Cardiac fibroblast (primary cell): ENCODE results near the gene RASL10B.

Experiments
- DNase-seq, 2 donors: peaks; one replicate each; pipeline versions ENCODE4 v3.0.0 to v3.0.0-alpha.2; 2010; ENCODE audit warnings: low read depth in 2 of 2
- H3K4me3 ChIP-seq, 2 donors: replicated peaks in 1 of 2; 1 replicate in 1 of 2; 2 replicates in 1 of 2; pipeline ENCODE4 v1.5.1; 2011; ENCODE audit warnings: low read depth in 2 of 2, low read length in 2 of 2, mild to moderate bottlenecking in 2 of 2, moderate library complexity in 1 of 2
- TF ChIP-seq, protein P1 (sequence below): IDR thresholded peaks from one replicate; pipeline ENCODE4 v1.5.1; 2011; ENCODE audit warnings: low read depth, mild to moderate bottlenecking, low read length, inconsistent platforms

RASL10B gene

GRCh38 chr17:35708149-35708548 lies 23.3 kb upstream of the RASL10B start:
- H3K4me3 ChIP-seq: no peak overlapping the region
- no peak for DNase-seq
- TF ChIP-seq, protein P1, sequence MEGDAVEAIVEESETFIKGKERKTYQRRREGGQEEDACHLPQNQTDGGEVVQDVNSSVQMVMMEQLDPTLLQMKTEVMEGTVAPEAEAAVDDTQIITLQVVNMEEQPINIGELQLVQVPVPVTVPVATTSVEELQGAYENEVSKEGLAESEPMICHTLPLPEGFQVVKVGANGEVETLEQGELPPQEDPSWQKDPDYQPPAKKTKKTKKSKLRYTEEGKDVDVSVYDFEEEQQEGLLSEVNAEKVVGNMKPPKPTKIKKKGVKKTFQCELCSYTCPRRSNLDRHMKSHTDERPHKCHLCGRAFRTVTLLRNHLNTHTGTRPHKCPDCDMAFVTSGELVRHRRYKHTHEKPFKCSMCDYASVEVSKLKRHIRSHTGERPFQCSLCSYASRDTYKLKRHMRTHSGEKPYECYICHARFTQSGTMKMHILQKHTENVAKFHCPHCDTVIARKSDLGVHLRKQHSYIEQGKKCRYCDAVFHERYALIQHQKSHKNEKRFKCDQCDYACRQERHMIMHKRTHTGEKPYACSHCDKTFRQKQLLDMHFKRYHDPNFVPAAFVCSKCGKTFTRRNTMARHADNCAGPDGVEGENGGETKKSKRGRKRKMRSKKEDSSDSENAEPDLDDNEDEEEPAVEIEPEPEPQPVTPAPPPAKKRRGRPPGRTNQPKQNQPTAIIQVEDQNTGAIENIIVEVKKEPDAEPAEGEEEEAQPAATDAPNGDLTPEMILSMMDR: no peak

DNA sequence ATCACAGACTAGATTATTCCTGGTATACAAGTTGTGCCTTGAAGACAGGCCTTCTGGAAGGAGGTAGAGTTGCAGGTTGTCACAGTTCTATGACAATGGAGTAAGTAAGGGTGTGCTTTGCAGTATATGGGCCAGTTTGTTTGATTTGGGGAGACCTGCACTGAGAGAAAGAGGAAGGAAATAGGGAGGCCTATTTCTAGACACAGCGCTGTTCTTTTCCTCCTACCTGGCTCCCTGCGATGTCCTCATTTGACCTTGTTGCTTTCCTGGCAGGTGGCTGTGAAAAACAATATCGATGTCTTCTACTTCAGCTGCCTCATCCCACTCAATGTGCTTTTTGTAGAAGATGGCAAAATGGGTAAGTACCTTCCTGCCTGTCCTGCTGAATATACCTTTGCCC lies 22.5 kb upstream of the RASL10B start:
- TF ChIP-seq, protein P1: no peak
- no peak overlapping the region for H3K4me3 ChIP-seq
- no peak for DNase-seq

DNA sequence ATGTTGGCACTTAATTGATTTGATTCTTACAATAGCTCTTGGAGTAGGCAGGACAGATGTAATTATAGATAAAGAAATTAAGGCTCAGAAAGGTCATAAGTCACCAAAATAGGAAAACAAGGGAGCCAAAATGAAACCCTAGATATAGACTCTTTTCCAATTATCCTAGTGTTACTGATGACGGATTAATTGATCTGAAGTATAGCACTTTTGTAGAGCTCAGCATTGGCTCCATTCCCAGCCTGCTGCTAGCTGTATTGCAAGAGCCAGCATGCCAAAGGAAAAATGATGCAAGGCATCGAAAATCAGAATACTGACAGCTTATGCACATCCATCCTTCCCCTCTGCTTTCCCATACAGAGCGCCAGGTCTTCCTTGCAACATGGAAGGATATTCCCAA lies 21.6 kb upstream of the RASL10B start:
- H3K4me3 ChIP-seq: no peak overlapping the region
- peak; percentile 31 to 39 for DNase-seq
- TF ChIP-seq, protein P1: no peak

DNA sequence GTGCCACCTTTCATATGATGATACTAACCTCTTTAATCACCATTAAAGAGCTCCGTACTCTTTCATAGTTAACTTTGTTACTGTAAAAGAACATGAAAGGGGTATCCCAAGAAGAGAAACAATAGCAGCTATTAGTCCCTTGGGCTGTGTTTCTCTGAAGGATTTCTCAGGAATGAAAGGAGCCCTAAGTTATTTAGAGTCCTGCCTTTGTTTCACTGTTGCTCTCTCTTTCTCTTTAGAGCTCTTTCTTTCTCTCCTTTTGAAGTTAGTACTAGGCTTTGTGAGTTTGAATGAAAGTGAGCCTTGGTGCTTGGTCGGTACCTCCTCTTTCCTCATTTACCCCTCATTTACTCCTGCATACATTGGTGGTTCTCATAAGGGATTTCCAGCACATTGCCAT lies 20.5 kb upstream of the RASL10B start:
- TF ChIP-seq, protein P1: no peak
- no peak for DNase-seq
- no peak overlapping the region for H3K4me3 ChIP-seq

DNA sequence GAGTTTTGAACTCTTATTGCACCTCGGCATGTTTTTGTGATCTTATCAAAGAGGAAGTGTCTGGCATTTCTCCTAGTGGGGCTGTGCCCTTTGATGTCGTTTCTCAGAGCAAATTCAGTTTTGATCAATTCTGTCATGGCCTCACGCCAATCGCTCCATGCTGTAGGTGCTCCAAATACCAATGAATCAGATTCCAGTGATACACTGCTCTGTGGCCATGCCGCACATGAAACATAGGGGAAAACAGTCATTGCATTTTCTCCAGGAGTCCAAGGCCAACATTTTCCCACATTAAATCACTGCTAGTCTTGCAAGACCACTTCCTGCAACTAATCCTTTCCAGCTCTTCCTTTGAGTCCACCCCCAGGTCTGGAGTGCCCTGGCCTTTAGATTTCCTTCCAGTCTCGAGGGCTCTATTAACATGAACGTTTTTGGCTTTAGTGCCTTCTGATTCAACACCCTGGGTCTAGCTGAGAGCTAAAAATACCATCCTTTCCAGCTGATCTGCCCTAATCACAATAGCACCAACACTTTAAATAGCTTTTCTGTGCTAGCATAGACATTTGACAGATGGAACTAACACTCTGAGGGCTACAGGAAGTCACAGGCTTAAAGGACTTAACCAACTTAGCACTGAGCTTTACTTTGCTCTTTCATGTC lies 18.2 kb upstream of the RASL10B start:
- TF ChIP-seq, protein P1: no peak
- no peak overlapping the region for H3K4me3 ChIP-seq
- peak; percentile 91 to 94 for DNase-seq

DNA sequence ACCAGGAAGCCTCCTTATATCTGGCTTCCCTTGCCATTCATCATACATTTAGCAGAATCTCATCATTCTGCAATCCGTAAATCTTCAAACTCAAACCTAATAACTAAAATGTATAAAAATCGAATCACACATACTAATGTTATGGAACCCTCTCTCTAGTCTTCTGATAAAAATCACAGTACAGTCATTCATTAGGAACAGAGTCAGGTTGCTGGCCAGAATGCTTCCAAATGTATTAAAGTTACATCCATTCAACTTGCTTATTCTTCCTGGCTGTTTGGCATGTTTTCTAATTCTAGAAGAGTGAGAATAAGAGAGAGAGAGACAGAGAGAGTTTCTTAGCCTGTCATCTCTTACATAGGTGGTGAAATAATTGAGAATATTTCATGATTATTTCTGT lies 16.5 kb upstream of the RASL10B start:
- TF ChIP-seq, protein P1: no peak
- DNase-seq: no peak

DNA sequence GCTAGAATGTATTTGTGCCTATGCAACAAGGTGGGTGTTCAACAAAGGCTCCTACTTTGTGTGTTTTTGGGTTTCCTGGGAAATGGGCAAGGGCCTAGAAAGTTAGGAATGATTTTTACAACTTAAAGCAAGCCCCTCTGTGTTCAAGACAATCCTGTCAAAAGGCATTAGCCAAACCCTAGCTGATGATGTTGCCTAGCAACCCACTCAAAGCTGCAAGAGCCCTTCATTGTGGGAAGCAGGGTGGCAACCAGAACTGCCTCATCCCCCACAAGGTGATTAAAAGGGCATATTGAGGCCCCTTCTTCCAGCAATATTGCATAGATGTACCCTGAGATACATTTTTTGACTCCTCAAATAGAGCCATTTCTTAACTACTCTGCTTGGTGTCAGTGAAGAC lies 16.0 kb upstream of the RASL10B start:
- H3K4me3 ChIP-seq: no peak overlapping the region
- DNase-seq: no peak
- TF ChIP-seq, protein P1: no peak

More for the DNA sequence above, 16.5 kb upstream of the RASL10B start:
- no peak overlapping the region for H3K4me3 ChIP-seq
